Endodermal cell (in vitro differentiated cells): ENCODE data around the gene ANKRD6. TPM values are rescaled to one million over a fixed set of nuclear protein-coding genes. Genes with fewer than 3 reads are reported as not detected.

Experiments used
- DNase-seq: peaks from one replicate; pipeline ENCODE4 v3.0.0-alpha.2; 2017
- H3K27ac ChIP-seq: 2 replicates; pipeline ENCODE4 v1.5.1; 2013; ENCODE audit warnings: mild to moderate bottlenecking, low read depth, low read length, moderate library complexity
- H3K27me3 ChIP-seq: 2 replicates; pipeline ENCODE4 v1.6.1; 2013; ENCODE audit warnings: mild to moderate bottlenecking, low read length, moderate library complexity; ENCODE audit not compliant: insufficient read depth, control insufficient read depth, poor library complexity, severe bottlenecking
- H3K36me3 ChIP-seq: 2 replicates; pipeline ENCODE4 v1.7.0; 2013; ENCODE audit warnings: mild to moderate bottlenecking, low read length, moderate library complexity; ENCODE audit not compliant: control insufficient read depth, insufficient read depth
- H3K4me1 ChIP-seq: one replicate; pipeline ENCODE4 v1.7.0; 2013; ENCODE audit warnings: low read length; ENCODE audit not compliant: control insufficient read depth, insufficient read depth
- H3K4me3 ChIP-seq: 2 replicates; pipeline ENCODE4 v1.5.1; 2013; ENCODE audit warnings: mild to moderate bottlenecking, low read length, moderate library complexity
- H3K9ac ChIP-seq: 2 replicates; pipeline ENCODE4 v1.6.1; 2013; ENCODE audit warnings: mild to moderate bottlenecking, low read length, moderate library complexity; ENCODE audit not compliant: poor library complexity, severe bottlenecking; ENCODE audit errors: extremely low read depth
- H3K9me3 ChIP-seq: 2 replicates; pipeline ENCODE4 v1.6.1; 2013; ENCODE audit warnings: mild to moderate bottlenecking, low read length, moderate library complexity; ENCODE audit not compliant: control insufficient read depth
- H3K27ac Mint-ChIP-seq: 2 replicates; pipeline ENCODE4 v1.8.0; 2020; ENCODE audit warnings: mixed read lengths
- H3K27me3 Mint-ChIP-seq: 2 replicates; pipeline ENCODE4 v1.8.0; 2021; ENCODE audit warnings: mild to moderate bottlenecking, mixed read lengths; ENCODE audit not compliant: insufficient read depth
- H3K36me3 Mint-ChIP-seq: 2 replicates; pipeline ENCODE4 v1.8.0; 2020; ENCODE audit warnings: low read depth, mixed read lengths
- H3K4me1 Mint-ChIP-seq: 2 replicates; pipeline ENCODE4 v1.8.0; 2020; ENCODE audit warnings: mixed read lengths
- H3K4me3 Mint-ChIP-seq: 2 replicates; pipeline ENCODE4 v1.8.0; 2020; ENCODE audit warnings: mild to moderate bottlenecking, moderate library complexity, mixed read lengths
- H3K9me3 Mint-ChIP-seq: 2 replicates; pipeline ENCODE4 v1.8.0; 2020; ENCODE audit warnings: mild to moderate bottlenecking, mixed read lengths
- WGBS, 2 experiments: methylation state at CpG; one replicate each; pipeline versions ENCODE4 v1.1.5 to v1.1.7; 2013; ENCODE audit warnings: missing lambda C conversion rate in 2 of 2, mixed read lengths in 1 of 2; ENCODE audit not compliant: insufficient coverage in 1 of 2, insufficient read length in 1 of 2; 5-methylcytosine and 5-hydroxymethylcytosine counted together
- total RNA-seq, 2 donors: library from RNA; stranded (reverse); fragmentation: NEBNext Ultra II Directional in 1 of 2; extraction: Animal tissue kit (Norgen Biotek cat#: 25700) in 1 of 2; gene quantifications; 2 replicates in 1 of 2; 3 replicates in 1 of 2; pipeline ENCODE4 v1.2.1, GENCODE V29; 2021
- TF ChIP-seq, protein P1 (sequence below): fragments of 200-600 bp; sonication (generic); conservative IDR thresholded peaks from 2 replicates; pipeline ENCODE4 v1.5.0; 2021; ENCODE audit warnings: antibody characterized with exemption, mild to moderate bottlenecking

The ANKRD6 gene
- total RNA-seq, 2 donors from 2014 or later: 88.7 to 110 TPM

DNA sequence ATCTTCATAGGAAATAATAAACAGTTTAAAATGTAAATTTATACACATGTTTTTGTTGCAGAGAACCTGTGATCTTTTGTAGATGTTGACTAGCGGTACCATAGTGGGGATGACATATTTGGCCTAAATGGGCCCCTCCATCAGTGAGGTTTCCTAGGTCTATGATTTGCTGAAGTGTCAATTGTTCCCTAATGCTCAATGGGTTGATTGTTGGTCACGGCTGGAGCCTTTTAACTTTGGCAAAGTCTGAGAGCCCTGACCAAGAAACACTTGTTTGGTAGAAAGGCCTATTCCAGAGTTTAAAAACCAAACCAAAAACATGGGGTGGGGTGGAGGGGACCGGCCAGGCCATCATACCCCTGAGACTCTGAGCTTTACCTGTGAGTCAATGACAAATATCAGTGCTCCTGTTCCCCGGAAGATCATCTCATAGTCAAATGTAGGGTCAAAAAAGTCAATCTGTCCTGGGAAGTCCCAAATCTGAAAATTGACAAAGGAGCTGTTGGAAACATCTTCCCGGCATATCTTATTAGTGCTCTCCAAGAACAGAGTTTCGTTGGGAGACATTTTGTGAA is 45.9 kb upstream of the ANKRD6 start:
- no peak overlapping the region for H3K27ac Mint-ChIP-seq
- H3K9me3 Mint-ChIP-seq: peaks cover 2% of the 10 kb centered on the region
- no peaks in the 10 kb centered on the region for H3K36me3 ChIP-seq

DNA sequence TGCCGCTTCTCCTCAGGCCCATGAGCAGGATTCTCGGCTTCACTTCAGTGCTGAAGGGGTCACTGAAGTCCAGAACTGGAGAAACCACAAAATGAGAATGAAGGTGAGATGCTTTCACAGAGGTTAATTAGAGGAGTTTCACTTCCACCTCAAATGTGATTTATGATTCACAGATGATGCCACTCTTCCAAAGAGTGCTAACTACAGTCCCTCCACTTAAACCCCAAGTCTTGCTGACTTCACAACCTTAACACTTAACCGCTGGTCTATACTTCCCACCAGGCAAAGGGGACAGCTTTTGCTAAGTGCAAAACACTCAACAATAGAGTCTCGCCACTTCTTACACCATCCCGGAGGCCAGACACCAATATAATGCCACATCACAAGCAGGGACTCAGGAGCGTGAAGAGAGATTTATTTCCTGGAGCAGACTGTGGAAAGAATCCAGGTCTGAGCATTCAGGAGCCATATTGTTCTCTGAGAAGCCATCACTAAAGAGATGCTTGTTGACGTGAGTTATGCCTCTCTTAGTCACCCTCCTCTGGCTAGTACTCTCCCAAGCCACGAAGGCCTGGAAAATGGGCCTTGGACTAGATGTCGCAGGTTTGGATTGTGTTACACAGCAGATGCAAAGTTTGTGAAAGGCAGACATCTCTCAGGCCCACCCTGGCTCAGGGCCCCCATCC is 45.3 kb upstream of the ANKRD6 start:
- no peaks in the 10 kb centered on the region for H3K27me3 ChIP-seq
- no peak for DNase-seq
- Mint-ChIP-seq H3K27me3 (peaks cover 9% of the 10 kb centered on the region), H3K27ac (no peak overlapping the region), H3K4me3 (no peak overlapping the region), H3K9me3 (peaks cover 2% of the 10 kb centered on the region), H3K36me3 (no peaks in the 10 kb centered on the region), H3K4me1 (no peaks in the 10 kb centered on the region)
- no peak overlapping the region for H3K9ac ChIP-seq
- TF ChIP-seq, protein P1, sequence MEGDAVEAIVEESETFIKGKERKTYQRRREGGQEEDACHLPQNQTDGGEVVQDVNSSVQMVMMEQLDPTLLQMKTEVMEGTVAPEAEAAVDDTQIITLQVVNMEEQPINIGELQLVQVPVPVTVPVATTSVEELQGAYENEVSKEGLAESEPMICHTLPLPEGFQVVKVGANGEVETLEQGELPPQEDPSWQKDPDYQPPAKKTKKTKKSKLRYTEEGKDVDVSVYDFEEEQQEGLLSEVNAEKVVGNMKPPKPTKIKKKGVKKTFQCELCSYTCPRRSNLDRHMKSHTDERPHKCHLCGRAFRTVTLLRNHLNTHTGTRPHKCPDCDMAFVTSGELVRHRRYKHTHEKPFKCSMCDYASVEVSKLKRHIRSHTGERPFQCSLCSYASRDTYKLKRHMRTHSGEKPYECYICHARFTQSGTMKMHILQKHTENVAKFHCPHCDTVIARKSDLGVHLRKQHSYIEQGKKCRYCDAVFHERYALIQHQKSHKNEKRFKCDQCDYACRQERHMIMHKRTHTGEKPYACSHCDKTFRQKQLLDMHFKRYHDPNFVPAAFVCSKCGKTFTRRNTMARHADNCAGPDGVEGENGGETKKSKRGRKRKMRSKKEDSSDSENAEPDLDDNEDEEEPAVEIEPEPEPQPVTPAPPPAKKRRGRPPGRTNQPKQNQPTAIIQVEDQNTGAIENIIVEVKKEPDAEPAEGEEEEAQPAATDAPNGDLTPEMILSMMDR: no peak
- no peak overlapping the region for H3K4me3 ChIP-seq
- no peaks in the 10 kb centered on the region for H3K36me3 ChIP-seq
- no peaks in the 10 kb centered on the region for H3K9me3 ChIP-seq
- H3K27ac ChIP-seq: no peak overlapping the region
- no peaks in the 10 kb centered on the region for H3K4me1 ChIP-seq
- WGBS, 2 experiments: 96% methylated on average over 7 to 9 of the region's 9 CpGs

More for the DNA sequence above, 45.9 kb upstream of the ANKRD6 start:
- H3K27me3 Mint-ChIP-seq: peaks cover 9% of the 10 kb centered on the region
- no peak overlapping the region for H3K4me3 ChIP-seq
- TF ChIP-seq, protein P1: no peak
- DNase-seq: no peak
- no peak overlapping the region for H3K4me3 Mint-ChIP-seq
- no peak overlapping the region for H3K27ac ChIP-seq
- WGBS, 2 experiments: 87 to 95% methylated on average over 5 to 6 of the region's 6 CpGs
- H3K4me1 Mint-ChIP-seq: no peaks in the 10 kb centered on the region
- H3K36me3 Mint-ChIP-seq: no peaks in the 10 kb centered on the region
- H3K27me3 ChIP-seq: no peaks in the 10 kb centered on the region
- H3K9me3 ChIP-seq: no peaks in the 10 kb centered on the region
- H3K9ac ChIP-seq: no peak overlapping the region
- H3K4me1 ChIP-seq: no peaks in the 10 kb centered on the region

DNA sequence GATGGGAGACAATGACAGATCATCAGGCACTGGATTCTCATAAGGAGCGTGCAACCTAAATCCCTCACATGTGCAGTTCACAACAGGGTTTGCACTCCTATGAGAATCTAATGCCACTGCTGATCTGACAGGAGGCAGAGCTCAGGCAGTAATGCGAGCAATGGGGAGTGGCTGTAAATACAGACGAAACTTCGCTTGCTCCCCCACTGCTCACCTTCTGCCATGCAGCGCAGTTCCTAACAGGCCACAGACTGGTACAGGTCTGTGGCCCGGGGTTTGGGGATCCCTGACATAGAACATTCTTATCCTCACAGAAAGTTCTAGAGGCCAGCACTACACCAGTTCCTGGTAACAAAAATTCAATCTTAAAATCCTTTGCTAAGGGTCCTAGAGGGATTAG is 44.1 kb upstream of the ANKRD6 start:
- TF ChIP-seq, protein P1: no peak
- Mint-ChIP-seq H3K9me3 (peaks cover 2% of the 10 kb centered on the region), H3K4me3 (no peak overlapping the region)

More for the DNA sequence above, 44.1 kb upstream of the ANKRD6 start:
- Histone ChIP-seq H3K4me3 (no peak overlapping the region), H3K27ac (no peak overlapping the region), H3K36me3 (no peaks in the 10 kb centered on the region), H3K4me1 (no peaks in the 10 kb centered on the region), H3K9ac (no peak overlapping the region), H3K27me3 (no peaks in the 10 kb centered on the region), H3K9me3 (no peaks in the 10 kb centered on the region)
- no peaks in the 10 kb centered on the region for H3K4me1 Mint-ChIP-seq
- no peak overlapping the region for H3K27ac Mint-ChIP-seq
- DNase-seq: no peak
- peaks cover 13% of the 10 kb centered on the region for H3K27me3 Mint-ChIP-seq
- no peaks in the 10 kb centered on the region for H3K36me3 Mint-ChIP-seq
- WGBS, 2 experiments: 93 to 96% methylated on average over 6 of the region's 6 CpGs
